HG03175 (cell line): ENCODE results near the gene KIF2A.
A peak's percentile ranks its signal among the peaks of the same experiment; 100 is the strongest.

Experiments
- ATAC-seq: cut with Tn5 transposase; IDR thresholded peaks from one replicate; pipeline ENCODE4 v1.9.1; 2021; ENCODE audit warnings: mild to moderate bottlenecking, moderate library complexity; ENCODE audit not compliant: unreplicated experiment

Gene KIF2A

DNA sequence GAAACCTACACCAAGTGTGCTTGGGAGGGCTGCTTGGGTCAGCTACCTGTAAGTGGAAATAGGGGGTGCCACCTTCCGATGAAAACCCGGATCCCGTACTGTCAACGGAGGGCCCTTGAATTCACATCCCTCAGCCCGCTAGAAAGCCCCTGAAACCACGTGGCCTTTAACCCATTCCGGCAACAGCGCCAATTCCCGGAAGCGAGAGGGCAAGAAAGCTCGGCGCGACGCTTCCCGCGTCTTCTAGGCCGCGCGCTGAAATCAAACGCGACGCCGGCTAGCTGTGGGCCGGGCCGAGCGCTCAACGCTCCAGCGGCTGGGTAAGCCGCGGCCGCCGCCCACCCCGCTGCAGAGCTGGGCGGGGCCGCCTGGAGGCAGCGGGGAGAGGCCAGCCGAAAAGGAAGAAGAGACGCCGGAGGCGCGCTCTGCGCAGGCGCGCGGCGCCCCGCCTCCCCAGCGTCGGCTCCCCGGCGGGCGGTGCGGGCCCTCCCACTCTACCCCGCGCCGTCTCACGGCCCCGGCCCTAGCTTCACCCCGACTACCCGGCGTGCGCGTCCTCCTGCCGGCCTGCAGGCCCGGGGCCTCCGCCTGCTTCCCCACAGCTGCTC, at the start of gene KIF2A:
TSS of gene KIF2A (plus strand) at position 492 of the 608 bp plus-strand sequence. CDS start 267 bp downstream, outside the sequence.
- ATAC-seq = peak; percentile 90

GRCh38 chr5:62257020-62257367, 49.0 kb upstream of the KIF2A start:
- ATAC-seq = no peak

- no peak for ATAC-seq
These were observed 47.4 kb upstream of the KIF2A start for GRCh38 chr5:62258654-62259053.

DNA sequence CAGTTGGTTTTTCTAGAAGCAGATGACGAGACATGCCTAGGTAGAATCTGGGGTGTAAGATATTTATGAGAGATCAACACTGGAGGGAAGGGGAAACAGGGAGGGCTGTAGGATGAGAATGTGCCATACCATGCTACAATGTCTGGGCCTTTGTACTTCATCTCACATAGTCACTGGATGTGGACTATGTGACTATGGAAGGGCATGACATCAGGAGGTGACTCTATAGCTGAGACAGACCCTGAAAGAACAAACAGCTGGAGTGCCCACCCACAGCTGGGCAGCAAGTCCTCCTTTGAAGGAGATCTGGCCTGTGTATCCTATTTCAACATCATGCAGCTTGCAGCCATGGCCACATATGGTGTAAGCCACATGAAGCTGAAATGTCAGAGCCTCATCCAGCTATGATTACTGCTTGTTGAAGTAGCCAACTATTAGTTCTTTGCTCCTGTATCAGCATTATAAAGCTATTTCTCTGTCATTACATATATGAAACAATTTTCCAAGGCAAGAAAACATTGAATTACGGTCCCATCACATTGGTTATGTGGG, 46.2 kb upstream of the KIF2A start:
- ATAC-seq = no peak

DNA sequence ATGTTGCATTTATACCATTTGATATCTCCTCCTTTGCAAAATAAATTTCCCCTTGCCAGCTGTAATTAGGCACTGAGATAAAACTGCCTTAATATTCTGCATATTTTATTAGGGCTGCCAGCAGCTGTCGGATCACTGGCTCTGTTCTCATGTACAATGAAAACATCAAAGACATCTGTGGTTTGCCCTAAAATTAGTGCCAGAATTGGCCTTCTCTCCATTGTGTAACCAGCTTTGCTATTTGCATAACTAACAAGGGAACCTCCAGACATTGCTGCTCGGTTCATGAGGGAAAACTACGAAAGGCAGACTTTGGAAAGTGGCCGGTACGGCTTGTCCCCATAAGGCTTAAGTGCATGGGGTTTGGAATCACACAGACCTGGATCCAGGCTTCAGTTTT, 45.5 kb upstream of the KIF2A start:
- no peak for ATAC-seq

DNA sequence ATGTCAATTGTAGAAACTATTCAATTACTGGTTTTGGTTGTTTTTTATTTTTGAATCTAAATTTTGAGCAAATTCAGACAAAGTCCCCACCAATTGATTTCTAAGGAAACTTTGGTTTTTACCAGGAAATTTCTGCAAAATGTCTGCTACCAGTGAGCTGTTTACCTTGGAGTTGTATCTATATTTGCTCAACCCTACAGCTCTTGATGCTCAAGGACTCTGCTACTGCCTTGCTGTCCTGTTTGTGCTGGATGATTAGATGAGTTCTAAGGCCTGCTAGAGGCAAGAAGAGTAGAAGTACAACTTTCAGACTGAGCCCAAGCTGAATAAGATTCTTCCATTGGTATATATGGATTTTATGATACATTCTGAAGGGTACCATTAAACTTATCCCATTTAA, 42.6 kb upstream of the KIF2A start:
- ATAC-seq = no peak

DNA sequence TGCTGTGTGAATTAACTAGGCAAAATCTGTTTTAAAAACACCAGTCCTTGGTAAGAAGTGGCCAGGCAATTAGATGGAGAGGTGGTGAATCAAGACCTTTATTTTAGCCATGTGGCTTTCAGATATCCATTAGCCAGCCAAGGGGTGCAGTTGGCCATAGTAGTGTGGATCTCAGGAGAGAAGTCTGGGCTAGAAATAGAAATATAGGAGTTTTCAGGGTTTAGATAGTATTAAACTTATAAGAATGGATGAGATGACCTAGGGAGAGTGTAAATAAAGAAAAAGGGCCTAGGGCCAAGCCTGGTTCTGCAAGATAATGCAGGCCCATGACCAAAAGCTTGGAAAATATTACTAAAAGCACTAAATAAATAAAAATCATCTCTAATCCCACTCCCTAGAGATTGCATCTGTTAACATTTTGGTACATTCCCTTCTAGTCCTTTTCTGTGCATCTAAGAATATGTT, 40.3 kb upstream of the KIF2A start:
- ATAC-seq = no peak

DNA sequence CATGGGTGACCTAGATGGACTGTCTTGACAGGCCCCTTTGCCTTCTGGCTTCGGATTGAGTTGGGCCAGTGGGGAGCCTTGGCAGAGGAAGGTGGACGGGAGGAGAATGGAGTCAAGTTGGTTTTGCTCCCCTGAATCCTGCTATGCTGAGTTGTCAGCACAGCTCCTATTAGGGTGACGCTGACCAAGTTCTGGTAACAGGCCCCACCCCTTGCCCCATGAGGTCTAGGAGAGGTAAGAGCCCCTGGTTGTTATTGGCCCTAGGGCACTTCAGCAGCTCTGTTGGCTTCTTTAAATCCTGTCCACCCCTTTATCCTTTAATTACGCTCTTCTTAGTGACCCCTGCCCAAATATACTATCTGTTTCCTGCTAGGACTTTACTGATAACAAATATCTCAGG, 39.4 kb upstream of the KIF2A start:
- no peak for ATAC-seq

DNA sequence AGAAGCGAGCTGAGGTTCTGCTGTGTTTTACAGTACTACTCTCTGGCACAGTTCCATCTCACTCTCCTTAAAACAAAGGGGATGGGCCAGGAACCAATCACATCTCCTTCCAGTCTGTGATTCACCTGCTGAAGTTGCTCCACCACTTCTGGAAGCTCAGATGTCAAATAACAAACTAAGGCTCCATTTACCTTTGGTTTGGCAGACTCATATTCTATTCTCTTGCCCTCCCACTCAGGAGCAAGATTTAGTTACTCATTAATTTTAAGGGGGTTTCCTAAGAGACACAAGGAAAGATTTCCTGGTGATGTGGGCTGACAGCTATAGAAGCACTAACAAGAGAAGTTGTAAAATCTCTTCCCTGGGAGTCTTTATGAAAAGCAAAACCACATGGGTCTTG, 37.8 kb upstream of the KIF2A start:
- no peak for ATAC-seq

GRCh38 chr5:62268792-62269191, 37.2 kb upstream of the KIF2A start:
- no peak for ATAC-seq

DNA sequence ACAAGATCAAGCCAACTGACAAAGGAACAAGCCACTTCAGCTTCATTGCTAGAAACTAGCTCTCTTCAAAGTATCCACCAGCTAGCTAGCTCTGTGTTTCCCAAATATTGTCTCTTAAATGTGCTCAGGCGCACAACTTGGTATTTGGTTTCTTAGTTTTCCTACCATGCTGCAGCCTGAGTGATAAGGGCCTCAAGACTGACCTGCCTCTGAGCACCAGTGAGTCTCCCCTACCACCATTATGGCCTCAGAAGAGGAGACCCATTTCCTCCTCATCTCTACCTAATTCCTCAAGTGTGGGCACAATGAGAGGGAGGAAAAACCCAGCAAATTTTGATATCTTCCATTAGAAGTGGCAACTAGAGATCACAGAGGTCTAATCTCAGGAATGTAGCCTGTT, 34.6 kb upstream of the KIF2A start:
- ATAC-seq = no peak

GRCh38 chr5:62271870-62272269, 34.1 kb upstream of the KIF2A start:
- ATAC-seq = no peak

GRCh38 chr5:62273687-62274086, 32.3 kb upstream of the KIF2A start:
- no peak for ATAC-seq

DNA sequence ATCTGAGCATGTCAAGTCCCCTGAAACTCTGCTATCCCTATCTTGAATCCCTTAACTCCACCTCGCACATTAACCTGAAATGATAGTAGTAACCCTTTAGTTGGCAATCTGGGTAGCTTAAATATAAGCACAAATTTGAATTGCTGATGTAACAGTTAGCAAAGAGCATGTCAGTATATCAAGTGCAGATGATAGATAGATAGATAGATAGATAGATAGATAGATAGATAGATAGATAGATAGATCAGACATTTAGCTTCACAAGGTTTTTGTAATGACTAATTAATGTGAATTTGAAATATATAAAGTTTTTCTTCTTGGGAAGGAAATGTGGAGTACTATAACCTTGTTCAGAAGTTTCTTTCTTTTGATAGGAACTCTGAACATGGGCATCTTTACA, 30.4 kb upstream of the KIF2A start:
- no peak for ATAC-seq

DNA sequence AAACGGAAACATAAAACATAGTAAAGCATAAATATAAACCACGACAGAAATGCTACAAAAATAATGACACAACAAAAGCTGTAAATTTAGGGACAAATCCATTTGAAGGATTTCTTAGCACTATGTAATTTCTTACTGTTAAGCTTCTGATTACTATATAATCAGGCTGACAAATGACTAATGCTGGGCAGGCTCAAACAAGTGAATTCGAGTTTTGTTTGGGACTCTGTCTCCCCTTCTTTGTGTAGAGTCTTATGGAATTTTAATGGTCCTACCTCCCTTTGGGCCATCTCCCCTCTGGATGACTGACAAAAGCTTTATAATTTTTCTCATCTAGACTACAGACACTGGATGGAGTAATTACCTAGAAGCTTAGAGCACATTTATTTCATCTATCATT, 24.6 kb upstream of the KIF2A start:
- ATAC-seq = no peak

DNA sequence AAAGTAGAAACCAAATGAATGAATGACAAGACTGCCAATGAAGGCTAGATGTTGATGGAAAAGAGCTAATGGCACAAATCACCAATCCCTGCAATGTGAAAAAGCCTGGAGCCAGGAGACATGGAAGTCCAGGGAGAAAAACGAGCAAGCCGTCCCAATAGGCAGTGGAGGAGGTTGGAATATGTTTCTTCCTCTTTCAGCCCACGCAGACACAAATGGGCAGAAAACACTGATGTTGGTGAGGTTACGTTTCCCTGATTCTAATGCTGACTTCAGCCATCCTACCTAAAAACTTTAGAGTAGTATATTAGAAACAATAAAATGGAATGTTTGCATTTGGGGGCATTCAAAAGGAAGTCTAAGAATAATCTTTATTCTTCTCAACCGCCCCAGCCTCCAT, 23.9 kb upstream of the KIF2A start:
- ATAC-seq = no peak

DNA sequence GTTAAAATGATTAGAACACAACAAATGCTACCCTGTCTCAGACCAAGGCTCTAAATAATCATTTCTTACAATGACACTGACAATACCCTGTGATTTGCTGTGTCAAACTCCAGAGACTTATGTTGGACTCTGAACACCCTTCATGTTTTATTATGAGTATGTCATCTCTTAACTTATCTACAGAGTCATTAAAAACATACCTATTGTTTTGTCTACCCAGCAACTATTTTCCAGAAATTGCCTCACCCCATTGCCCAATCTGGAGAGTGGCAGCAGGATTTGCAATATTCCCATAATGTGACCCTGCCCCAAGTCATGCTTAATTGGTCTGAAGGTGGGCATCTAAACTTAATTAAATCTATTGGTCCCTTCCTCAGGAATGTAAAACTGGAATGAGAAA, 23.0 kb upstream of the KIF2A start:
- no peak for ATAC-seq

DNA sequence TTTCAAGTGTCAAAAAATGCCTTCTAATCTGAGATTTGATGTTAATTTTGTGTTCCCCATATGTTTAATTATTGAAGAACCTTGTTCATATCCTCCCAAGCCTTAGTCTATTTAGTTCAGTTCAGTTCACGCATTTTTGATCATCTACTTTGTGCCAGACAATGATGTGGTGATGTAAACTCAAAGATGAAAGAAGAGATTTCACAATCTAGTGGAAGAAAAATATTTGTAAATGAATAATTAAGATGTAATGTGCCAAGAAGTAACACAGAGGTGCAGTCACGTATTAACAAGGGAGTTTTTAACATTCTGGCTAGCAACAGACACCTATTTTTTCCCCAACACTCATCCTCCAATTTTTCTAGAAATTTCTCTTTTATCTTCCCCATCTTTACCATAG, 22.1 kb upstream of the KIF2A start:
- no peak for ATAC-seq

DNA sequence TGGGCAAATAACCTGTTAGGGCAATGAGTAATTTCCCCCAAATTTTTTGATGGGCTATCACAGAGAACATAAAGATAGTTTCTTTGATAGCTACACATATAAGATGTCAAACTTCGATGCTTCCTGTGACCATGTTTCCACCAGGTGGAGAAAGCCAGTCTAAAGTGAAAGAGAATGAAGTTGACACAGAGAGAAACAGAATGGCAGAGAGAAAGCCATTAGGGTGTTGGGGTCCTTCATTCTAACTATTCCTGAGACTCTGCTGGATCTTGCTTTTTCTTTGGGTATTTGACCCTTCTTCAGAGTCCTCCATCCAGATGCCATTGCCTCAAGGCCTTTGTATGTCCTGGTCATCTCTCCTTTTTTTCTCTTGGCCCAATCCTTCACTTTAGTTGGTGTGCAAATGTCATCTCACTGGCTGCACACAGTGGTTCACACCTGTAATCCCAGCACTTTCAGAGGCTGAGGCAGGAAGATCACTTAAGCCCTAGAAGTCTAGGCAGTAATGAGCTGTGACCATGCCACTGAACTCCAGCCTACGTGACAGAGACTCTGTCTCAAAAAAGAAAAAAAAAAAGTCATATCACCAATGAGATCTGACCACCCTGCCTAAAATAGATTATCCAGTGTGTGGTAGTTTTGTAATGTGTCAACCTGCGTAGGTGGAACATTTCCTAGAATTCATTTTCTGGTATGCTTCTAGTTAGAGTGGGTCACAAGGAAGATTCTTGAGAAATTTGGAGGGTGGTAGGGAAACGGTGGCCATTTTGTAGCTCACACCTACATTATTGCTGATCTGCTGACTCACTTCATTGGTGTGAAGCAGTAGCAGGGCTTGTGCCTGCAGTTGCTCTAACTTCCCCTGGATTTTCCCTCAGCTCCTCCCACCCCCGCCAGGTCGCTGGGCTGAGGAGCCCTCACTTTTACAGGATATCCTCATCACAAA, 20.8 kb upstream of the KIF2A start:
- peak; percentile 74 for ATAC-seq

DNA sequence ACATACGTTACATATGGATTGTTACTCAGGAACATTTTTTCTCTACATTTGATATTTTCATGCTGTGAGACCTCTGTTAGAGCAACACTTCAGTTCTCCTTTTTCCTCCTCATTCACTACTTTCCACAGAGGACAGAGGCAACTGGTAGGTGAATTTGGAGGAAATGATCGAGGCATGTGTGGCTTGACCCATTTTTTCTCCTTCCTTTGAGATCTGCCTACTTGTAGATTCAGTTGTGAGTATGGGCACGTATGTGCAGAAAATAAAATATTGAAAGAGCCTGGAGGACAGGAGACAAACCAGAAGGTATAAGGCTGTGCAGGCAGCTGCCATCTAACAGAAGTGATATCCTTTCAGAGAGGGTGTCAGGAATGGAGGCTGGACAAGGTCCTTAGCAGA, 19.2 kb upstream of the KIF2A start:
- no peak for ATAC-seq

GRCh38 chr5:62287237-62287636, 18.8 kb upstream of the KIF2A start:
- no peak for ATAC-seq

DNA sequence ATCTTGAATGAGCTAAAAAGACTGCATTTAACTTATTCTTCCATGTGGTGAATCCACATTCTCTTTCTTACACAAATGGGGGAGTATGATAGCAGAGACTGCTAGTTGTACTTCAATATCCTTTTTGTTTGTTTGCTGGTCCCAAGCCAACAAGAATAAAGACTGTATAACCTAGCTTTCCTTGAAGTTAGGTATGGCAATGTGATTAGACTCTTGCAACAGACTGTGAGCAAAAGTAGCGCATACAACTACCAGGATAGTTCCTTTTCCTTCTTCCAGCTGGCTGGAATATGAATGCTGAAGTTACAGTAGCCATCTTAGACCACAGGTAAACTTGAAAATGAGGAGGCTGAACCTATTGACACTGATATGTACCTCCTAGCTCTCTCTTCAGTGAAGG, 17.9 kb upstream of the KIF2A start:
- no peak for ATAC-seq
